Cardiac septum (tissue), 1 donor: ENCODE measurements around the gene ZNF423. TPM values are rescaled to one million over a fixed set of nuclear protein-coding genes. Genes with fewer than 3 reads are reported as not detected.
"Not testable (repeated sequence)": the region's sequence is repeated elsewhere in the genome, so short reads cannot be mapped to it uniquely, and the experiment has no call there.

Source experiments
- DNase-seq: peaks from one replicate; pipeline ENCODE4 v3.0.0-alpha.2; 2020; ENCODE audit warnings: low spot score
- intact Hi-C: fragments of 100-400 bp; cut with DNase I; formaldehyde crosslinking; loops from one replicate; pipeline ENCODE4 v1.14.0; 2022
- total RNA-seq: library from RNA; stranded (reverse); fragmentation: NEBNext Ultra II Directional; extraction: Animal tissue kit (Norgen Biotek cat#: 25700); gene quantifications from one replicate; pipeline ENCODE4 v1.2.1, GENCODE V29; 2021
- donor health status: DM: no; HTN: no; CAD: no.

The ZNF423 gene
- total RNA-seq, 1 donor from 2014 or later: 8.6 TPM

- intact Hi-C loops: loop anchor here (5.0 kb wide), 1 partner anchor 469 kb away; no protein-coding TSS in a partner anchor
Measured at GRCh38 chr16:49875806-49876715, 20.1 kb upstream of the ZNF423 start.

DNA sequence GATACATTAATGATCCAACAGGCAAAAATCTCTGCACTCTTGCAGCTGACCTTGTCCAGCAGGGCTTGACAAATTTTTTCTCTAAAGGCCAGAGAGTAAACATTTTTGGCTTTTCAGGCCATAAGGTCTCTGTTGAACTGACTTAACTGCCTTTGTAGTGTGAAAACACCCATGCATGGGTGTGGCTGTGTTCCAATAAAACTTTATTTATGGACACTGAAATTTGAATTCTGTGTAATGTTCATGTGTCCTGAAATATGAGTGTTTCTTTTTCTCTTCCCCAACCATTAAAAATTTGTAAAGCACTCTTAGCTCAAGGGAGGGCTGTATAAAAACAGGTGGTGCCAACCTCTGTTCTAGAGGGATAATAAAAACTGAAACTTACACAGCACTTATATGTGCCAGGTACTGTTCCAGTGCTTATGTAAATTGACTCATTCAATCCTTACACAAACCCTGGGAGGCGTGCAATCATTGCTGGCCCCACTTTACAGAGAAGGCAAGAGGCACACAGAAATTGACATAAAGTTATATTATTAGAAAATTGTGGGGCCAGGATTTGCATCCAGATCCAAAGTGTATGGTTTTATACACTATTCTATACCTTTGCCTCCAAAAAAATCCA lies 18.8 kb upstream of the ZNF423 start:
- intact Hi-C loops: loop anchor here (5.0 kb wide), 1 partner anchor 467 kb away; no protein-coding TSS in a partner anchor
- DNase-seq: no peak

More at GRCh38 chr16:49875806-49876715, 20.1 kb upstream of the ZNF423 start:
- no peak for DNase-seq

GRCh38 chr16:49871824-49872223 lies 15.9 kb upstream of the ZNF423 start:
- DNase-seq, intact Hi-C loops: not testable (repeated sequence)

DNA sequence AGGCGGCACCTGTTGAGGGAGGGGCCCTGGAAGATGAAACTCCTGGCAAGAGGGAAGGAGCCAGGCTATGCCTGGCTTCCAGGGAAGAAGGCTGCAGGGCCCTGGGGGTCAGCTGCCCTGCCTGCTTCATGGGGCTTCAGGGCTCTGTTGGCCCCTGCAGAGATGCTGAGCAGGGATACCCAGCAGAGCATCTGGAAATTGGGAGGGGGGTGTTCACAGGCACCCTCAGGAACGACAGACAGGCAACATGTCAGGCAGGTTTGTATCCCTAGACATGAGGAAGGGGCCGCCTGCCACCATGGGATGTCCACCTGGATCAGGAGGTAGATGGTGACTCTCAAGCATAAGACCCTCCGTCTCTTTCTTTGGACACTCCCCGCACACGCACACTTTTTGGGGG lies 13.8 kb upstream of the ZNF423 start:
- intact Hi-C loops: no loop called here
- no peak for DNase-seq

- no peak for DNase-seq
- intact Hi-C loops: no loop called here
Measured at GRCh38 chr16:49867796-49868668, 12.1 kb upstream of the ZNF423 start.

DNA sequence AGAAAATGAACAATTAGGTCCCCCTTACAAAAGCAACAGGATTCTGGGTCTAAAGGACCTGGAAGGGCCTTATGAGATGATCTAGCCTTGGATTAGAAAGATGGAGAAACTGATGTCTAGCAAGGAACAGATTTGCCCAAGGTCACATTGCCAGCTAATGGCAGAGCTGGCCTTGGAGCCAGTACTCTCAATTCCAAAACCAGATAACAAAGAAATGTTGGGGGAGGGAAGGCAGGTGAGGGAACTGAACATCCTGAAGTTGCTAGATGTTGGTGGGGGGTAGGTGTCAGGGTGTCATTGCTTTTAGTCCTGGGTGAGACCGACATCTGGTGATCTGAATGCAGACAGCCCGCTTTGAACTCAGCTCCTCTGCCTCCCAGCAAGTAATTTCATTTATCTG lies 11.3 kb upstream of the ZNF423 start:
- intact Hi-C loops: no loop called here

DNA sequence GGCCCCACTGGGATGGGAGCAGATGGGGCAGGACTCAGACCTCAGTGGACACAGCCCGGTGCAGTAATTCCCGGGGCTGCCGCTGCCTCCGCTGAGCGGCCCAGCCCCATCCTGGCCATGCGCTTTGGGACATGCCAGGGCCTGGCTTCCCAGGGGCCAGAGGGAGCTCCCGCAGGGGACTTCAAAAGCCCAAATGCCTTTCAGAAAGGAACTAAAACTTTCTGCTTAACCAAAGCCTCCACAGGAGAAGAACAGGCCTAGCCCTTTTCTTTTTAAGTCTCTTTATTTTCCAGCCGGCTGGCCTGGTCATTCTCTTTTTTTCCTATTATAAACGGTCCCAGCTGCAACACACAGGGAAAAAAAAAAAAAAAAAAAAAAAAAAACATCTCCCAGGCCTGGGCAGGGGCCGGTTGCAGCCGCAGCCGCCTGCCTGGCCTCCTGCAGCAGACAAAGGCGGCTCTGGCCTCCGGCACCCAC lies 10.7 kb upstream of the ZNF423 start:
- intact Hi-C loops: no loop called here
- DNase-seq: no peak

More for the DNA sequence above, 11.3 kb upstream of the ZNF423 start:
- DNase-seq: no peak

DNA sequence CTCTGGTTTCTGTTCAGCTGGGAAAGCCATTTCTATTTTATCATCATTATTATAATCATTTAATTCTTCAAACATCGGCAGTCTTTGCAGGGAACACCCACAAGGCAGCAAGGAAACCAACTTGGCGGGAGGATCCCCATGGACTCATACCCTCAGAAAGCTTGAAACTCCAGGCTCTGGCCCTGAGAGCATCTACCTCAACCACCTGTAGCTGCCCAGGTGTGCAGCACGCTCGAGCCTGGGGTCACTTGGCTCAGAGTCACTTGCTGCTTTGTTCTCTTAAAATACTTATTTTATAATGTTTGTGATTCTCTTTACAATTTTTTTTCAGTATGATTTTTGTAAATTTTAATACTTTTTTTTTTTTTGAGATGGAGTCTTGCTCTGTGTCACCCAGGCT lies 6.8 kb upstream of the ZNF423 start:
- intact Hi-C loops: no loop called here
- no peak for DNase-seq

GRCh38 chr16:49861299-49861698 lies 5.4 kb upstream of the ZNF423 start:
- no peak for DNase-seq
- intact Hi-C loops: no loop called here

GRCh38 chr16:49860593-49860992 lies 4.7 kb upstream of the ZNF423 start:
- no peak for DNase-seq
- intact Hi-C loops: no loop called here

GRCh38 chr16:49859125-49859811 lies 3.4 kb upstream of the ZNF423 start:
- DNase-seq: peak; percentile 87
- intact Hi-C loops: loop anchor here (5.0 kb wide), 3 partner anchors 162 to 367 kb away; no protein-coding TSS in a partner anchor

- intact Hi-C loops: loop anchor here (5.0 kb wide), 3 partner anchors 161 to 366 kb away; no protein-coding TSS in a partner anchor
- DNase-seq: peak; percentile 81
Measured at GRCh38 chr16:49858200-49859124, 2.5 kb upstream of the ZNF423 start.

GRCh38 chr16:49857423-49858181 lies 1.7 kb upstream of the ZNF423 start:
- DNase-seq: peak; percentile 80

GRCh38 chr16:49856672-49857330 lies 889 bp upstream of the ZNF423 start:
- peak; percentile 83 for DNase-seq
- intact Hi-C loops: loop anchor here (2.0 to 5.0 kb wide), 4 partner anchors 102 to 364 kb away; no protein-coding TSS in a partner anchor

More at GRCh38 chr16:49857423-49858181, 1.7 kb upstream of the ZNF423 start:
- intact Hi-C loops: loop anchor here (2.0 to 5.0 kb wide), 4 partner anchors 103 to 365 kb away; no protein-coding TSS in a partner anchor

- DNase-seq: peak; percentile 89
- intact Hi-C loops: loop anchor here (2.0 to 5.0 kb wide), 4 partner anchors 21 to 363 kb away; no protein-coding TSS in a partner anchor
Measured at GRCh38 chr16:49855280-49855821, 561 bp downstream of the ZNF423 start.

DNA sequence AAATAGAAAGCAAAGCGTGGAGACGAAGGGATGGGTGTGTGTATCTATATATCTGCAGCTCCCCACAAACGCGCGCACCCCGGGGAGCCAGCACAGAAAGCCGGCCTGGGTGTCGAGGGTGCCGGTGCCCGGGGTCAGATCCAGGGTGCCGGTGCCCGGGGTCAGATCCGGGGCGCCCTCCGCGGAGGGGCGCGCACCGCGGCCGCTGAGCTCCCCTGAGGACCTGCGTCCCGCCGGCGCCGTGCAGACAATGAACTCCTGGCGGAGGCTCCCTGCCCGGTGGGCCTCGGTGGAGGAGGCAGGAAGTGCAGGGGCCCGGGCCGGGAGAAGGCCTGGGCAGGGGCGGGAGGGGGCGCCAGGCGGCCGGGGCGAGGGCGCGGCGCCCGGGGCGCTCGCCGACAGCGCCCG lies 1.1 kb downstream of the ZNF423 start:
- intact Hi-C loops: loop anchor here (2.0 to 5.0 kb wide), 4 partner anchors 20 to 362 kb away; no protein-coding TSS in a partner anchor
- no peak for DNase-seq
